Endothelial cell of umbilical vein (primary cell): ENCODE measurements around the gene EIF4E1B. TPM values are rescaled to one million over a fixed set of nuclear protein-coding genes. Genes with fewer than 3 reads are reported as not detected.
"Not testable (repeated sequence)": the region's sequence is repeated elsewhere in the genome, so short reads cannot be mapped to it uniquely, and the experiment has no call there.

Source experiments
- BruUV-seq: library from RNA; stranded (reverse); fragments of 400-500 nt; replicated peaks from 2 replicates; lab custom pipeline; 2021; lab: Mats Ljungman, UMichigan
- CTCF ChIA-PET: fragments of 300-600, 350-600 bp; sonication (Branson Sonifier 250); formaldehyde crosslinking; loops from one replicate; lab custom pipeline; 2021; ENCODE audit warnings: antibody characterized with exemption, inconsistent platforms; lab: Charles Lee
- POLR2A ChIA-PET: fragments of 300-600, 350-600 bp; sonication (Branson Sonifier 250); formaldehyde crosslinking; loops from one replicate; lab custom pipeline; 2021; ENCODE audit warnings: antibody characterized with exemption, inconsistent platforms; lab: Charles Lee
- DNase-seq: peaks from one replicate; pipeline ENCODE4 v3.0.0-alpha.2; 2011; ENCODE audit warnings: low read depth, low spot score
- FAIRE-seq: peaks from 2 replicates; lab custom pipeline; 2011; peaks lifted over from hg19 to GRCh38; lab: Jason Lieb, UNC
- H2AFZ ChIP-seq: 2 replicates; pipeline ENCODE4 v1.6.0; 2012; ENCODE audit warnings: low read depth, low read length, control low read depth, inconsistent platforms
- H3K27ac ChIP-seq: 2 replicates; pipeline ENCODE4 v1.5.1; 2011; ENCODE audit warnings: low read depth, mild to moderate bottlenecking, control low read depth, low read length, moderate library complexity; ENCODE audit not compliant: insufficient read depth
- H3K27me3 ChIP-seq, 2 experiments: 2 replicates each; pipeline versions ENCODE4 v1.6.0 to v1.6.1; 2011; ENCODE audit warnings: low read length in 2 of 2, mixed read lengths in 1 of 2; ENCODE audit not compliant: control insufficient read depth in 2 of 2, insufficient read depth in 2 of 2
- H3K36me3 ChIP-seq, 2 experiments: 2 replicates in 1 of 2; 3 replicates in 1 of 2; pipeline ENCODE4 v1.5.1; 2011; ENCODE audit warnings: low read length in 2 of 2, mild to moderate bottlenecking in 1 of 2, moderate library complexity in 1 of 2; ENCODE audit not compliant: control insufficient read depth in 2 of 2, insufficient read depth in 2 of 2; ENCODE audit errors: extremely low read depth in 1 of 2
- H3K4me1 ChIP-seq: 3 replicates; pipeline ENCODE4 v1.5.1; 2011; ENCODE audit warnings: mild to moderate bottlenecking, low read length; ENCODE audit not compliant: control insufficient read depth, insufficient read depth; ENCODE audit errors: extremely low read depth
- H3K4me2 ChIP-seq: 2 replicates; pipeline ENCODE4 v1.6.1; 2011; ENCODE audit warnings: low read length, control low read depth, mixed read lengths; ENCODE audit not compliant: insufficient read depth
- H3K4me3 ChIP-seq, 3 experiments: fragments of 200-600 bp in 1 of 3; sonication (generic), shearing (Covaris generic) in 1 of 3; replicated peaks in 1 of 3; 2 replicates each; pipeline ENCODE4 v1.5.1; 2011 to 2016; ENCODE audit warnings: control low read depth in 3 of 3, low read length in 3 of 3, mild to moderate bottlenecking in 2 of 3, inconsistent platforms in 1 of 3, low read depth in 1 of 3, moderate library complexity in 1 of 3; ENCODE audit not compliant: insufficient read depth in 1 of 3
- H3K79me2 ChIP-seq: 2 replicates; pipeline ENCODE4 v1.6.0; 2012; ENCODE audit warnings: low read length, inconsistent platforms; ENCODE audit not compliant: control insufficient read depth, insufficient read depth
- H3K9ac ChIP-seq: replicated peaks from 2 replicates; pipeline ENCODE3; 2011; ENCODE audit warnings: low read length, control low read depth; ENCODE audit not compliant: insufficient read depth; ENCODE audit errors: extremely low read depth
- H3K9me1 ChIP-seq: replicated peaks from 3 replicates; pipeline ENCODE4 v1.6.0; 2011; ENCODE audit warnings: mild to moderate bottlenecking, low read length; ENCODE audit not compliant: control insufficient read depth, insufficient read depth; ENCODE audit errors: extremely low read depth
- H3K9me3 ChIP-seq: replicated peaks from 2 replicates; pipeline ENCODE4 v1.5.1; 2012; ENCODE audit warnings: low read length, inconsistent platforms; ENCODE audit not compliant: control insufficient read depth, insufficient read depth
- H4K20me1 ChIP-seq: replicated peaks from 2 replicates; pipeline ENCODE3; 2011; ENCODE audit warnings: mild to moderate bottlenecking, low read length; ENCODE audit not compliant: control insufficient read depth, insufficient read depth; ENCODE audit errors: extremely low read depth
- FOS ChIP-seq: IDR thresholded peaks from 2 replicates; pipeline ENCODE4 v1.6.1; 2011; ENCODE audit warnings: mild to moderate bottlenecking, low read length, moderate library complexity, borderline replicate concordance; ENCODE audit not compliant: insufficient read depth
- GATA2 ChIP-seq: IDR thresholded peaks from 2 replicates; pipeline ENCODE4 v1.7.0; 2011; ENCODE audit warnings: low read depth, mild to moderate bottlenecking, moderate library complexity, mixed read lengths, low read length; ENCODE audit not compliant: insufficient read length, insufficient read depth
- MAX ChIP-seq: IDR thresholded peaks from 2 replicates; pipeline ENCODE4 v1.6.1; 2011; ENCODE audit not compliant: insufficient read depth, insufficient read length
- POLR2A ChIP-seq: IDR thresholded peaks from 2 replicates; pipeline ENCODE4 v1.6.1; 2012; ENCODE audit warnings: low read depth, mild to moderate bottlenecking, control low read depth, low read length
- dilution Hi-C: fragments of 300-500 bp; cut with MboI; formaldehyde crosslinking; loops from one replicate; pipeline ENCODE4 v1.15.0; 2019; ENCODE audit warnings: low sequenced_read_pairs; ENCODE audit not compliant: extremely low pct_ligation_motif_present
- intact Hi-C: fragments of 100-400 bp; cut with micrococcal nuclease; formaldehyde crosslinking; loops from one replicate; pipeline ENCODE4 v1.10.0; 2022
- polyA plus RNA-seq, 4 experiments: library from polyadenylated mRNA; depleted of rRNA in 3 of 4; stranded (reverse) in 3 of 4; unstranded in 1 of 4; fragments of >200 nt; gene quantifications; 2 replicates each; pipeline versions ENCODE4 v1.2.1 to v1.2.3, GENCODE V29; 2011 to 2012; ENCODE audit warnings: missing spikeins in 1 of 4
- total RNA-seq: library from RNA; stranded (reverse); gene quantifications from 2 replicates; pipeline ENCODE4 v1.2.3, GENCODE V29; 2021

EIF4E1B gene
- total and polyA plus RNA-seq, 2 donors (not counting 3 experiments of a cell fraction or from before 2014, with no cell fraction given), result not detected

- H3K27me3 ChIP-seq, result no peaks in the 10 kb centered on the region
- TF ChIP-seq POLR2A, result no peak
- TF ChIP-seq GATA2, result no peak
- TF ChIP-seq MAX, result no peak
- TF ChIP-seq FOS, result no peak
- no peak for DNase-seq
- H3K9me1 ChIP-seq, result no peaks in the 10 kb centered on the region
- no peak for FAIRE-seq
- H3K4me3 ChIP-seq, result no peak overlapping the region
- H3K4me2 ChIP-seq, result no peak overlapping the region
- intact Hi-C loops (no loop called here), dilution Hi-C loops (no loop called here)
- BruUV-seq, result no TSS peak
- ChIA-PET CTCF (interaction anchor here (0.7 kb wide), 1 partner anchor 71 kb away, joined by 3 read pairs; no protein-coding TSS in a partner anchor), POLR2A (no interaction called here)
- no peaks in the 10 kb centered on the region for H3K4me1 ChIP-seq
- H3K27ac ChIP-seq, result no peak overlapping the region
- no peak overlapping the region for H3K9ac ChIP-seq
- H2AFZ ChIP-seq, result no peak overlapping the region
- H3K79me2 ChIP-seq, result no peaks in the 10 kb centered on the region
- H4K20me1 ChIP-seq, result no peaks in the 10 kb centered on the region
- H3K36me3 ChIP-seq, result no peaks in the 10 kb centered on the region
- H3K9me3 ChIP-seq, result no peaks in the 10 kb centered on the region
Observed at GRCh38 chr5:176590035-176590717, 40.3 kb upstream of the EIF4E1B start.

- CTCF ChIA-PET, intact Hi-C loops, POLR2A ChIA-PET: not testable (repeated sequence)
Observed at GRCh38 chr5:176591667-176592066, 38.8 kb upstream of the EIF4E1B start.

More at GRCh38 chr5:176591667-176592066, 38.8 kb upstream of the EIF4E1B start:
- H3K27me3 ChIP-seq, H3K9me3 ChIP-seq, H2AFZ ChIP-seq, DNase-seq, dilution Hi-C loops, H4K20me1 ChIP-seq, H3K27ac ChIP-seq, H3K79me2 ChIP-seq, H3K4me3 ChIP-seq, H3K9me1 ChIP-seq, H3K4me2 ChIP-seq, H3K4me1 ChIP-seq, H3K36me3 ChIP-seq, H3K9ac ChIP-seq: not testable (repeated sequence)
- TSS peak; percentile 34 for BruUV-seq
- FAIRE-seq, result peak; percentile 88
